Ovary (tissue), 9 donors: ENCODE measurements around the gene PFKFB4. TPM values are rescaled to one million over a fixed set of nuclear protein-coding genes. Genes with fewer than 3 reads are reported as not detected.
A peak's percentile ranks its signal among the peaks of the same experiment; 100 is the strongest.
"Not testable (repeated sequence)": the region's sequence is repeated elsewhere in the genome, so short reads cannot be mapped to it uniquely, and the experiment has no call there.

Experiments used
- DNase-seq, 5 donors: peaks; one replicate each; pipeline ENCODE4 v3.0.0-alpha.2; 2019 to 2020
- H3K27ac ChIP-seq, 2 donors: fragments of 200-600 bp; one replicate each; pipeline versions ENCODE4 v1.5.1 to v1.8.0; 2019 to 2022
- H3K27me3 ChIP-seq: fragments of 200-600 bp; one replicate; pipeline ENCODE4 v1.8.0; 2022
- H3K36me3 ChIP-seq: fragments of 200-600 bp; sonication (generic); one replicate; pipeline ENCODE4 v1.5.1; 2019
- H3K4me1 ChIP-seq: one replicate; pipeline ENCODE4 v1.8.1; 2013; ENCODE audit warnings: mild to moderate bottlenecking, moderate library complexity; ENCODE audit not compliant: insufficient read depth
- H3K4me3 ChIP-seq: fragments of 200-600 bp; sonication (generic); one replicate; pipeline ENCODE4 v1.5.1; 2017
- H3K9me3 ChIP-seq, 2 donors: fragments of 200-600 bp in 1 of 2; sonication (generic) in 1 of 2; one replicate each; pipeline versions ENCODE4 v1.5.1 to v1.8.1; 2013 to 2019; ENCODE audit warnings: mild to moderate bottlenecking in 1 of 2, moderate library complexity in 1 of 2
- EP300 ChIP-seq: sonication (generic); formaldehyde crosslinking; IDR thresholded peaks from one replicate; pipeline ENCODE4 v1.6.1; 2017; ENCODE audit warnings: antibody characterized with exemption
- POLR2A ChIP-seq: fragments of 450-650 bp; IDR thresholded peaks from one replicate; pipeline ENCODE4 v1.6.1; 2017; ENCODE audit warnings: antibody characterized with exemption, mild to moderate bottlenecking, moderate library complexity
- WGBS, 3 donors: extraction: QIAGEN DNeasy Blood & Tissue Kit in 1 of 3; methylation state at CpG; one replicate each; pipeline versions ENCODE4 v1.1.5 to v1.1.7; 2013 to 2017; 5-methylcytosine and 5-hydroxymethylcytosine counted together
- intact Hi-C, 4 donors: fragments of 100-400 bp; cut with DNase I; formaldehyde crosslinking; loops; one replicate each; pipeline versions ENCODE4 v1.11.0 to v1.15.1; 2022 to 2023
- polyA plus RNA-seq, 2 donors: library from polyadenylated mRNA; stranded (reverse); fragments of 200-250 nt in 1 of 2; fragments of 350-450 nt in 1 of 2; fragmentation: Illumina TruSeq in 1 of 2; extraction: RNeasy Lipid Tissue Mini Kit (QIAGEN cat#74804) in 1 of 2; gene quantifications; one replicate each; pipeline ENCODE4 v1.2.3, GENCODE V29; 2013 to 2014
- total RNA-seq, 7 donors: library from RNA; depleted of rRNA in 2 of 7; stranded (reverse); fragments of >200 nt in 2 of 7; fragmentation: NEBNext Ultra II Directional in 3 of 7; extraction: Animal tissue kit (Norgen Biotek cat#: 25700) in 3 of 7; gene quantifications; one replicate each; pipeline versions ENCODE4 v1.1.0 to v1.2.4, GENCODE V29; 2016 to 2023
- TF ChIP-seq, protein P1 (sequence below), 3 donors: fragments of 450-650 bp in 2 of 3; fragments of 200-600 bp in 1 of 3; IDR thresholded peaks; one replicate each; pipeline versions ENCODE4 v1.5.1 to v1.8.0; 2016 to 2022; ENCODE audit warnings: antibody characterized with exemption in 3 of 3, mild to moderate bottlenecking in 1 of 3
- donor health status: DM: no; HTN: no; CAD: no; lungs with moderate emphysema.
- donor health status: DM: no; HTN: no; CAD: no.
- donor health status: Bipolar disorder and iron deficiency.
- donor health status: DM: yes; HTN: yes; CAD: no.
- donor health status: DM: no; HTN: no; CAD: no.
- donor health status: DM: yes; HTN: yes; CAD: no.

Gene PFKFB4
- total and polyA plus RNA-seq, 9 donors: 2.3 to 8.0 (median 5.6) TPM

DNA sequence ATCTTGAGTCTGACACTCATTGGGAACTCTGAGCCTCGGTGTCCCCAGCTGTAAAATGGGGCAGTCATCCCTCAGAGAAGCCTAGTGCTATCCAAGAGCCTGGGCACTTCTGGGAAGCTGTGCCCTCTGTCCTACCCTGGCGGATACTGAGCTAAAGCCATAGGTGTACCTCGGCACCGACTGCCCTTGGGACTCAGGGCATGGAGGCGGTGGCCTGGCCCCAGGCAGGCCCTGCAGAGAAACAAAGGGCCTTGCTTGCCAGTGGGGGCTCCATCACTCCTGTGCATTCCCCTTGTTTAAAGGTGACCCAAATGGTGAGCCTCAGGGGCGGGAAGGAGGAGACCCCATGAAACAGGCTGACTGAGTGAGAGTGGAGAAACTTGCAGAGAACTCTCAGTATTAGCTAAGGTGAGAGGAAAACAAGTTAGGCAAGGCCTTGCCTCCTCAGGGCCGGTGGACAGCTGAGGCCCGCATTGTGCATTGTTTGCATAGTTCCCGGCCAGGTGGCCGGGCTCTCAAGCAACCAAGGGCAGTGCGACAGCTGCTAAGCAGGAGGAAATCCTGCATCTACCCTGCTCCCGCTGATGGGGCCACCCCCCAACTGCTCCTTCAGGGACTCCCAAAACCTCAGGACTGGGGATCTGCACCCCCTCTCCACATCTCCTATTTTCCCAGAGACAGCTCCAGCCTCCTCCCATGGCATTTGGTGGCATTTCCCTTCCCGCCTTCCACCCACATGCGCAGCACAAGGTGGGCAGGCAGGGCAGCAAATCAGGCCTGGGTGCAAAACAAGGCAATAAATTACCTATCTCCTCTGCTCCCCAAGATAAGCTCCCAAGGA lies 4.3 kb downstream of the PFKFB4 start:
- Histone ChIP-seq H3K36me3 (no peaks in the 10 kb centered on the region), H3K9me3 (no peaks in the 10 kb centered on the region), H3K4me1 (peaks cover 3% of the 10 kb centered on the region), H3K27me3 (no peaks in the 10 kb centered on the region), H3K4me3 (no peak overlapping the region), H3K27ac (no peak overlapping the region)
- 75 to 80% (median 75%) methylated on average over 14 of the region's 14 CpGs for WGBS, 3 donors
- no peak for DNase-seq
- intact Hi-C loops: loop anchor here in 3 of 4 donors (2.0 to 10.0 kb wide), 6 partner anchors 88 to 280 kb away; no protein-coding TSS in a partner anchor
- TF ChIP-seq, protein P1, sequence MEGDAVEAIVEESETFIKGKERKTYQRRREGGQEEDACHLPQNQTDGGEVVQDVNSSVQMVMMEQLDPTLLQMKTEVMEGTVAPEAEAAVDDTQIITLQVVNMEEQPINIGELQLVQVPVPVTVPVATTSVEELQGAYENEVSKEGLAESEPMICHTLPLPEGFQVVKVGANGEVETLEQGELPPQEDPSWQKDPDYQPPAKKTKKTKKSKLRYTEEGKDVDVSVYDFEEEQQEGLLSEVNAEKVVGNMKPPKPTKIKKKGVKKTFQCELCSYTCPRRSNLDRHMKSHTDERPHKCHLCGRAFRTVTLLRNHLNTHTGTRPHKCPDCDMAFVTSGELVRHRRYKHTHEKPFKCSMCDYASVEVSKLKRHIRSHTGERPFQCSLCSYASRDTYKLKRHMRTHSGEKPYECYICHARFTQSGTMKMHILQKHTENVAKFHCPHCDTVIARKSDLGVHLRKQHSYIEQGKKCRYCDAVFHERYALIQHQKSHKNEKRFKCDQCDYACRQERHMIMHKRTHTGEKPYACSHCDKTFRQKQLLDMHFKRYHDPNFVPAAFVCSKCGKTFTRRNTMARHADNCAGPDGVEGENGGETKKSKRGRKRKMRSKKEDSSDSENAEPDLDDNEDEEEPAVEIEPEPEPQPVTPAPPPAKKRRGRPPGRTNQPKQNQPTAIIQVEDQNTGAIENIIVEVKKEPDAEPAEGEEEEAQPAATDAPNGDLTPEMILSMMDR (IDR thresholded peaks at IDR 0.05): no peak
- TF ChIP-seq EP300 (no peak), POLR2A (no peak)

DNA sequence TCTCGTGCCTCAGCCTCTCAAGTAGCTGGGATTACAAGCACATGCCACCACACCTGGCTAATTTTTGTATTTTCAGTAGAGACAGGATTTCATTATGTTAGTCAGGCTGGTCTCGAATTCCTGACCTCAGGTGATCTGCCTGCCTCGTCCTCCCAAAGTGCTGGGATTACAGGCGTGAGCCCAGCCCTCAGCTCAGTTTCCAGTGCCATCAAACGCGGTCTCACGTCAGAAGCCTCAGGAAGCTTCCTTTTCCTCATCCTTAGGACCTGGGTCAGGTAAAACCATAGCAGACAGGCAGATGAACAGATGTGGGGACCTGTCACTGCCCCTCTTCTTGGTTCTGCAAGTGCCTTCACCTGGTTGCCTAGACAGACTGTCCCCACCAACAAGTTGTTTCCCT lies 5.0 kb downstream of the PFKFB4 start:
- intact Hi-C loops: loop anchor here in 3 of 4 donors (2.0 to 10.0 kb wide), 6 partner anchors 87 to 279 kb away; no protein-coding TSS in a partner anchor
- H3K4me1 ChIP-seq, H3K36me3 ChIP-seq, H3K4me3 ChIP-seq, H3K9me3 ChIP-seq, H3K27me3 ChIP-seq, H3K27ac ChIP-seq, DNase-seq: not testable (repeated sequence)
- WGBS, 3 donors: 91 to 95% (median 92%) methylated on average over 7 of the region's 7 CpGs

DNA sequence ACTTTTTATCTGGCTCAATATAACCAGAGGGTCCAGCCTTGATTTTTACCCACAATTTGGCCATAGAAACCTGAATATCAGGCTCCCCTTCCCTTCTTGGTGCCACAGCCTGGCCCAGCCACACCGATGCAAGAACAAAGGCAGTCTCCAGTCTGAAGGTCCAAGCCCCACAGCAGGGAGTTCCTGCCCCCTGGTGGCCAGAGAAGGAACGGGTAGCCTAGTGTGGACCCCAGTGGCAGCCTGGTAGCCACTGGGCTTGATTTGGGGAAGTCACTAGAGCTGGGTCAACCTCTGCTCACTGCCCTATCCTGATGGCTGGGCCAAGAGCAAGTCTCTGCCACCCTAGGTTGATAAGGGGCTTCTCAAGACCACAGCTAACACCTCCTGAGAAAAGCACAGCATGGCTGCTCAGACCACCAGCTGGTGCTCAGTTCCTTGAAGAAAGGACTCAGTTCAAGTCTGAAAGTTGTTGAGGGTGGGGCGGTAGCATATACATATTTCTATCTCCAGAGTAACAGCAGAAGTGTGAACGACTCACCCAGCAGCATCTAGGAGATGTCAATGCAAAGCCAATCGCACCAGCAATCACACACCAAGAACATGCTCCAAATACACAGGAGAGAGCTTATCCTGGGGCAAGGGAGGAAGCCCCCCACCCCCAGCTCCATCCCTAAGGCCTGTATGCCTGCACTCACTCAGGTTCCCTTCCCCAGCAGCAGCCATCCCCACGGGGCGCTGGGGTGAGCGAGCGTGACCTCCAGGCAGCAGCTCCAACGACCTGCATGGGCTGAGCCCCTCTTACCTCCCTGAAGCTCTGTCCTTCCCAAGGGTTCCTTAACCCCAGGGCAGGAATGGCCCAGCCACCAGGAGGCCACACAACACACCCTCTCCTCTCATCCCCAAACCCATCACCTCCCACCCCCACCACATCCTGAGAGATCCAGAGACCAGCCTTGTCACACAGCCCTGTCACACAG lies 7.6 kb downstream of the PFKFB4 start:
- WGBS, 3 donors: 65 to 70% (median 67%) methylated on average over 10 of the region's 10 CpGs
- intact Hi-C loops: loop anchor here in 2 of 4 donors (2.0 to 5.0 kb wide), 3 partner anchors 42 to 87 kb away; no protein-coding TSS in a partner anchor
- Histone ChIP-seq H3K27me3 (no peaks in the 10 kb centered on the region), H3K27ac (no peak overlapping the region), H3K9me3 (no peaks in the 10 kb centered on the region), H3K36me3 (no peaks in the 10 kb centered on the region), H3K4me3 (no peak overlapping the region), H3K4me1 (no peaks in the 10 kb centered on the region)
- DNase-seq: peak; percentile 75 to 89 (median 85)
- TF ChIP-seq POLR2A: peak; percentile 17
- TF ChIP-seq EP300: no peak
- TF ChIP-seq, protein P1 (IDR thresholded peaks at IDR 0.05): peak; percentile 78 to 94 (median 92)

DNA sequence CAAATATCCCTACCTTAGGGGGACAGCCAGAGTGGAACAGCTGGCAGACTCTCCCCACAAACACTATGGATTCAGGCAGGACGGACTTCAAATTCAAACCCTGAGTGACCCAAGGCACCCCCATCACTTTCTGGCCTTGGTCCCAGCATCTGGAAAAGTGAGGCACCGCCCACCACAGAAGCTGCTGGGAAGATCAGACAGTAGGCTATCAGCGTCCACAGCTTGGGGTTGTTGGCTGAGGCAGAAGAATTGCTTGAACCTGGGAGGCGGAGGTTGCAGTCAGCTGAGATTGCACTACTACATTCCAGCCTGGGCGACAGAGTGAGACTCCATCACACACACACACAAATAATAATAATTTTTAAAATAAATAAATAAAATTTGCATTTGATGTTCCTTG lies 8.5 kb downstream of the PFKFB4 start:
- Histone ChIP-seq H3K27ac (no peak overlapping the region), H3K4me3 (no peak overlapping the region), H3K4me1 (no peaks in the 10 kb centered on the region), H3K27me3 (no peaks in the 10 kb centered on the region), H3K36me3 (no peaks in the 10 kb centered on the region), H3K9me3 (no peaks in the 10 kb centered on the region)
- DNase-seq: no peak
- TF ChIP-seq POLR2A (no peak), EP300 (no peak)
- TF ChIP-seq, protein P1 (IDR thresholded peaks at IDR 0.05): no peak
- WGBS, 3 donors: 65 to 67% (median 66%) methylated on average over 5 of the region's 5 CpGs
- intact Hi-C loops: loop anchor here in 2 of 4 donors (2.0 to 5.0 kb wide), 3 partner anchors 41 to 86 kb away; no protein-coding TSS in a partner anchor
